HepG2 (cell line): ENCODE data around the gene GLG1. TPM values are rescaled to one million over a fixed set of nuclear protein-coding genes. Genes with fewer than 3 reads are reported as not detected.

Experiments used
- ATAC-seq: fragments of 200-7000 bp; cut with Tn5 transposase; 3 replicates; pipeline ENCODE4 v1.9.1; 2020; ENCODE audit warnings: mild to moderate bottlenecking, moderate library complexity
- Bru-seq: library from RNA; stranded (reverse); fragments of 400-500 nt; gene quantifications from one replicate; lab custom pipeline; 2021; lab: Mats Ljungman, UMichigan
- BruChase-seq, 2 experiments: library from RNA; stranded (reverse); fragments of 400-500 nt; gene quantifications; one replicate each; lab custom pipeline; 2021; lab: Mats Ljungman, UMichigan
- BruUV-seq: library from RNA; stranded (reverse); fragments of 400-500 nt; replicated peaks from 2 replicates; lab custom pipeline; 2021; lab: Mats Ljungman, UMichigan
- CTCF ChIA-PET: fragments of 300-600 bp; formaldehyde crosslinking; extraction: SDS; loops from one replicate; lab custom pipeline; 2021; ENCODE audit warnings: low total read pairs, inconsistent platforms, low intra/inter-chr PET ratio; lab: Yijun Ruan, JAX
- POLR2A ChIA-PET: fragments of 350-600 bp; sonication (Branson Sonifier 250); formaldehyde crosslinking; loops from one replicate; lab custom pipeline; 2020; ENCODE audit warnings: antibody characterized with exemption, inconsistent platforms; lab: Yijun Ruan, JAX
- DNase-seq: peaks from one replicate; pipeline ENCODE4 v3.0.0-alpha.2; 2015; ENCODE audit warnings: low spot score
- FAIRE-seq: peaks from 3 replicates; lab custom pipeline; 2011; peaks lifted over from hg19 to GRCh38; lab: Jason Lieb, UNC
- H2AFZ ChIP-seq: one replicate; pipeline ENCODE4 v1.6.1; 2011; ENCODE audit warnings: low read length, inconsistent platforms
- H3K27ac ChIP-seq: fragments of 300-600 bp; 3 replicates; pipeline ENCODE4 v1.8.0; 2011; ENCODE audit warnings: mixed run types, mild to moderate bottlenecking, mixed read lengths, low read length, inconsistent platforms; ENCODE audit not compliant: insufficient read depth; ENCODE audit errors: extremely low read length
- H3K27me3 ChIP-seq, 2 experiments: fragments of 200-600 bp in 1 of 2; 2 replicates in 1 of 2; 3 replicates in 1 of 2; pipeline versions ENCODE4 v1.6.0 to v1.8.0; 2011; ENCODE audit warnings: low read length in 2 of 2, mild to moderate bottlenecking in 2 of 2, moderate library complexity in 2 of 2, inconsistent platforms in 1 of 2; ENCODE audit not compliant: insufficient read depth in 2 of 2, control insufficient read depth in 1 of 2
- H3K36me3 ChIP-seq, 2 experiments: fragments of 200-600 bp in 1 of 2; replicated peaks in 1 of 2; 2 replicates in 1 of 2; 3 replicates in 1 of 2; pipeline versions ENCODE4 v1.5.1 to v1.8.0; 2011; ENCODE audit warnings: low read length in 2 of 2, inconsistent platforms in 1 of 2; ENCODE audit not compliant: insufficient read depth in 2 of 2, control insufficient read depth in 1 of 2
- H3K4me1 ChIP-seq: 2 replicates; pipeline ENCODE4 v1.5.1; 2012; ENCODE audit warnings: low read length, inconsistent platforms; ENCODE audit not compliant: insufficient read depth
- H3K4me2 ChIP-seq: 2 replicates; pipeline ENCODE4 v1.6.0; 2011; ENCODE audit warnings: low read depth, low read length, inconsistent platforms
- H3K4me3 ChIP-seq, 3 experiments: fragments of 200-600 bp in 1 of 3; sonication (generic), shearing (Covaris generic) in 1 of 3; replicated peaks in 1 of 3; 2 replicates each; pipeline ENCODE4 v1.5.1; 2011 to 2016; ENCODE audit warnings: low read length in 3 of 3, inconsistent platforms in 2 of 3, low read depth in 2 of 3, mild to moderate bottlenecking in 2 of 3, control low read depth in 1 of 3, mixed read lengths in 1 of 3; ENCODE audit not compliant: insufficient read depth in 1 of 3
- H3K79me2 ChIP-seq: one replicate; pipeline ENCODE4 v1.6.1; 2011; ENCODE audit warnings: low read length, inconsistent platforms; ENCODE audit not compliant: insufficient read depth
- H3K9ac ChIP-seq: 2 replicates; pipeline ENCODE4 v1.6.0; 2011; ENCODE audit warnings: mild to moderate bottlenecking, low read depth, low read length, inconsistent platforms; ENCODE audit not compliant: insufficient read depth
- H3K9me3 ChIP-seq: 2 replicates; pipeline ENCODE4 v1.5.1; 2012; ENCODE audit warnings: mild to moderate bottlenecking, low read length
- H4K20me1 ChIP-seq: 2 replicates; pipeline ENCODE4 v1.6.0; 2011; ENCODE audit warnings: inconsistent platforms, mild to moderate bottlenecking, low read length, moderate library complexity; ENCODE audit not compliant: insufficient read depth
- MATR3 ChIP-seq: sonication (generic); formaldehyde crosslinking; IDR thresholded peaks from 2 replicates; pipeline ENCODE4 v1.4.0; 2020; ENCODE audit warnings: missing genetic modification reagents
- NFE2 ChIP-seq: sonication (generic); formaldehyde crosslinking; IDR thresholded peaks from 2 replicates; pipeline ENCODE4 v1.4.0; 2020; ENCODE audit warnings: missing genetic modification reagents
- SATB2 ChIP-seq: sonication (generic); formaldehyde crosslinking; IDR thresholded peaks from 2 replicates; pipeline ENCODE4 v1.5.0; 2020; ENCODE audit warnings: missing genetic modification reagents
- SPEN ChIP-seq: sonication (generic); formaldehyde crosslinking; IDR thresholded peaks from 2 replicates; pipeline ENCODE4 v1.5.1; 2020; ENCODE audit warnings: low read depth, mild to moderate bottlenecking, missing genetic modification reagents
- ZNF446 ChIP-seq: sonication (generic); formaldehyde crosslinking; IDR thresholded peaks from 2 replicates; pipeline ENCODE4 v1.5.0; 2020; ENCODE audit warnings: mild to moderate bottlenecking, missing genetic modification reagents
- ZNF546 ChIP-seq: sonication (generic); formaldehyde crosslinking; conservative IDR thresholded peaks from 2 replicates; pipeline ENCODE4 v1.8.1; 2023; ENCODE audit warnings: mild to moderate bottlenecking, missing genetic modification reagents
- ZNF816 ChIP-seq: sonication (generic); formaldehyde crosslinking; IDR thresholded peaks from 2 replicates; pipeline ENCODE4 v1.8.0; 2022; ENCODE audit warnings: missing genetic modification reagents, mild to moderate bottlenecking, borderline replicate concordance
- WGBS: methylation state at CpG from one replicate; pipeline ENCODE4 v1.1.6; 2017; ENCODE audit warnings: low lambda C conversion rate; 5-methylcytosine and 5-hydroxymethylcytosine counted together
- in situ Hi-C: cut with HindIII; loops from 2 replicates; pipeline ENCODE4 v1.10.0; 2017; ENCODE audit warnings: low pct_unique_long_range_greater_than_20kb; ENCODE audit not compliant: extremely low pct_ligation_motif_present
- intact Hi-C: fragments of 100-400 bp; cut with micrococcal nuclease; formaldehyde crosslinking; loops from one replicate; pipeline ENCODE4 v1.10.0; 2022; ENCODE audit not compliant: unreplicated experiment
- long read RNA-seq, 2 experiments: library from RNA in 1 of 2; library from polyadenylated mRNA in 1 of 2; stranded (forward) in 1 of 2; unstranded in 1 of 2; transcript quantifications; one replicate each; pipeline ENCODE4 v2.0.0, GENCODE V29; 2019 to 2022
- polyA minus RNA-seq, 3 experiments: library from RNA; depleted of rRNA, polyadenylated mRNA; stranded (reverse); fragments of >200 nt; gene quantifications; 2 replicates each; pipeline ENCODE4 v1.2.3, GENCODE V29; 2011; ENCODE audit warnings: low replicate concordance in 1 of 3
- polyA plus RNA-seq, 8 experiments: library from polyadenylated mRNA; depleted of rRNA in 3 of 8; stranded (reverse) in 7 of 8; unstranded in 1 of 8; fragments of >200 nt; fragmentation: Illumina TruSeq in 4 of 8; extraction: Trizol in 4 of 8; gene quantifications; 2 replicates each; pipeline versions ENCODE4 v1.2.1 to v1.2.3, GENCODE V29; 2011 to 2016; ENCODE audit warnings: low read depth in 4 of 8, missing spikeins in 1 of 8, mixed read lengths in 1 of 8; ENCODE audit not compliant: insufficient read depth in 1 of 8
- total RNA-seq, 5 experiments: library from RNA; depleted of rRNA; stranded (reverse); fragments of >200 nt; fragmentation: Illumina TruSeq; extraction: Trizol; gene quantifications; 2 replicates each; pipeline ENCODE4 v1.2.3, GENCODE V29; 2016; ENCODE audit warnings: low read depth in 1 of 5
- TF ChIP-seq, protein P1 (sequence below): sonication (generic); formaldehyde crosslinking; IDR thresholded peaks from 2 replicates; pipeline ENCODE4 v1.4.0; 2020; ENCODE audit warnings: low read depth, missing genetic modification reagents
- TF ChIP-seq, protein P2 (sequence below): sonication (generic); formaldehyde crosslinking; IDR thresholded peaks from 2 replicates; pipeline ENCODE4 v1.9.0; 2022; ENCODE audit warnings: missing genetic modification reagents, mild to moderate bottlenecking, borderline replicate concordance

GLG1 gene
- 46.1 and 87.7 TPM in 2 replicates for total RNA-seq (2016; rRNA removed; fragmentation: Illumina TruSeq; extraction: Trizol)
- total RNA-seq (2016; cell fraction: cytosol; rRNA removed; fragmentation: Illumina TruSeq; extraction: Trizol; ENCODE audit: low read depth), result 26.8 and 36.0 TPM in 2 replicates
- 38.4 and 88.5 TPM in 2 replicates for total RNA-seq (2016; cell fraction: insoluble cytoplasmic fraction; rRNA removed; fragmentation: Illumina TruSeq; extraction: Trizol)
- 19.9 and 23.0 TPM in 2 replicates for total RNA-seq (2016; cell fraction: membrane; rRNA removed; fragmentation: Illumina TruSeq; extraction: Trizol)
- 101 and 124 TPM in 2 replicates for total RNA-seq (2016; cell fraction: nucleus; rRNA removed; fragmentation: Illumina TruSeq; extraction: Trizol)
- 128 and 141 TPM in 2 replicates for polyA plus RNA-seq (2011; rRNA removed)
- 92.4 and 107 TPM in 2 replicates for polyA plus RNA-seq (2011; cell fraction: cytosol; rRNA removed)
- 89.7 and 89.9 TPM in 2 replicates for polyA plus RNA-seq (2011; cell fraction: nucleus; rRNA removed)
- 121 and 125 TPM in 2 replicates for polyA plus RNA-seq (2012)
- 3.6 and 3.9 TPM in 2 replicates for polyA plus RNA-seq (2016; cell fraction: cytosol; fragmentation: Illumina TruSeq; extraction: Trizol; ENCODE audit: low read depth)
- polyA plus RNA-seq (2016; cell fraction: insoluble cytoplasmic fraction; fragmentation: Illumina TruSeq; extraction: Trizol; ENCODE audit: low read depth), result 28.4 and 32.8 TPM in 2 replicates
- polyA plus RNA-seq (2016; cell fraction: membrane; fragmentation: Illumina TruSeq; extraction: Trizol; ENCODE audit: low read depth), result 6.2 and 7.9 TPM in 2 replicates
- 114 and 118 TPM in 2 replicates for polyA plus RNA-seq (2016; cell fraction: nucleus; fragmentation: Illumina TruSeq; extraction: Trizol; ENCODE audit: insufficient read depth, low read depth)
- polyA minus RNA-seq (2011; rRNA and poly(A)+ RNA removed; ENCODE audit: low replicate concordance), result 52.8 and 189 TPM in 2 replicates
- polyA minus RNA-seq (2011; cell fraction: cytosol; rRNA and poly(A)+ RNA removed), result 122 and 148 TPM in 2 replicates
- polyA minus RNA-seq (2011; cell fraction: nucleus; rRNA and poly(A)+ RNA removed), result 119 and 159 TPM in 2 replicates
- percentile 84 among the genes with signal in this experiment for Bru-seq, nascent RNA
- BruChase-seq, experiment 1, labeled RNA remaining after a 6-hour chase, result percentile 87 among the genes with signal in this experiment
- percentile 84 among the genes with signal in this experiment for BruChase-seq, experiment 2, labeled RNA remaining after a 2-hour chase
- long read RNA-seq, experiment 1, full-length matches to known transcripts, result 22 of 100 reads
- long read RNA-seq, experiment 1, partial matches to known transcripts, result 24 of 100 reads
- long read RNA-seq, experiment 1, other reads (novel, unspliced or antisense), result 54 of 100 reads
- long read RNA-seq, experiment 2, full-length matches to known transcripts, result 102 of 296 reads
- long read RNA-seq, experiment 2, partial matches to known transcripts, result 84 of 296 reads
- long read RNA-seq, experiment 2, other reads (novel, unspliced or antisense), result 110 of 296 reads

DNA sequence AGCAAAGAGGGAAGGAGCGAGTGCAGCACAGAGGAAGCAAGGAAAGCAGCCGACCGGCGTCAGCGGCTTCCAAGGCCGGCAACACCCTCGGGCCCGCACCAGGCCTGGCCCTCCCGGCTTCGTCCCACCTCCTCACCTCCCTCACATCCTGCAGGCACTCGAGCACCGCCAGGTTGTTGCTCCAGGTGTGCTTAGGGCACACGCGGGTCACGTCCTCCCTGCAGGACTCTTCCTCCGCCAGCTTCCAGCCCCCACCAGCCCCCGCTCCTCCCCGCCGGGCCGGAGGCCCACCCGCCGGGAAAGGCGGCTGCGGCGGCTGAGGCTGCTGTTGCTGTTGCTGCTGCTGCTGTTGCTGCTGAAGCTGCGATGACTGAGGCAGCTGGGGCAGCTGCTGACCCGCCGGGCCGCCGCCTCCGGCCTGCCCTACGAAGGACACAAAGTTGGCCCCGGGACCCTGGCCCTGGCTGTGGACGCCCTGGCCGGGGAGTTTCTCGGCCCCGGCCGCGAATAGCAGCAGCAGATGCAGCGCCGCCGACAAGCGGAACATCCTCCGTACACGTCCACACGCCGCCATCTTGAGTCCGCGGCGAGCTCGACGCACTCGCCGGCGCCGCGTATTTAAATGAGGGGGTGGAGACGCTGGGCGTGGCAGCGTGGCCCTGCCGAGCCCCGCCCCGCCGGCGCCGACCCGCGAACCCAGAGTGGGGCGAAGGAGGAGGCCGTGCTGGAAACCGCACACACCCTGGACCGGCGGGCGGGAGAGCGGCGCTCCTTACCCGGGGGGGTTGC is at the start of gene GLG1:
TSS of gene GLG1 (minus strand) at position 594 of the 789 bp plus-strand sequence. CDS start at position 574, 20 bp downstream.
- H3K36me3 ChIP-seq, result no peaks in the 10 kb centered on the region
- intact Hi-C loops (loop anchor here (5.0 to 10.0 kb wide), 3 partner anchors 34 to 132 kb away; no protein-coding TSS in a partner anchor), in situ Hi-C loops (no loop called here)
- WGBS, result 4% methylated on average over 30 of the region's 77 CpGs
- peaks cover 47% of the 10 kb centered on the region for H3K79me2 ChIP-seq
- ATAC-seq (peak; percentile 94), DNase-seq (peak; percentile 85), FAIRE-seq (no peak)
- H3K9me3 ChIP-seq, result no peaks in the 10 kb centered on the region
- peaks cover 0 to 3% of the 10 kb centered on the region in 2 experiments; a peak in 1 of 5 replicates for H3K27me3 ChIP-seq
- H3K4me2 ChIP-seq, result peak within 1 kb of the TSS; percentile 88
- peak within 1 kb of the TSS; percentile 73 to 99 (median 89) for H3K4me3 ChIP-seq
- peaks cover 33% of the 10 kb centered on the region for H4K20me1 ChIP-seq
- peak within 1 kb of the TSS; percentile 90 for H3K9ac ChIP-seq
- H3K27ac ChIP-seq, result peak within 1 kb of the TSS; percentile 81
- peak within 1 kb of the TSS; percentile 65 for H2AFZ ChIP-seq
- POLR2A ChIA-PET, result interaction anchor here (0.6 to 2.5 kb wide), 18 partner anchors 9 to 699 kb away, joined by 3 to 26 read pairs (median 4); partner anchors contain the start of gene RFWD3
- peaks cover 57% of the 10 kb centered on the region for H3K4me1 ChIP-seq
- CTCF ChIA-PET, result no interaction called here
- no TSS peak for BruUV-seq
- TF ChIP-seq, protein P1, sequence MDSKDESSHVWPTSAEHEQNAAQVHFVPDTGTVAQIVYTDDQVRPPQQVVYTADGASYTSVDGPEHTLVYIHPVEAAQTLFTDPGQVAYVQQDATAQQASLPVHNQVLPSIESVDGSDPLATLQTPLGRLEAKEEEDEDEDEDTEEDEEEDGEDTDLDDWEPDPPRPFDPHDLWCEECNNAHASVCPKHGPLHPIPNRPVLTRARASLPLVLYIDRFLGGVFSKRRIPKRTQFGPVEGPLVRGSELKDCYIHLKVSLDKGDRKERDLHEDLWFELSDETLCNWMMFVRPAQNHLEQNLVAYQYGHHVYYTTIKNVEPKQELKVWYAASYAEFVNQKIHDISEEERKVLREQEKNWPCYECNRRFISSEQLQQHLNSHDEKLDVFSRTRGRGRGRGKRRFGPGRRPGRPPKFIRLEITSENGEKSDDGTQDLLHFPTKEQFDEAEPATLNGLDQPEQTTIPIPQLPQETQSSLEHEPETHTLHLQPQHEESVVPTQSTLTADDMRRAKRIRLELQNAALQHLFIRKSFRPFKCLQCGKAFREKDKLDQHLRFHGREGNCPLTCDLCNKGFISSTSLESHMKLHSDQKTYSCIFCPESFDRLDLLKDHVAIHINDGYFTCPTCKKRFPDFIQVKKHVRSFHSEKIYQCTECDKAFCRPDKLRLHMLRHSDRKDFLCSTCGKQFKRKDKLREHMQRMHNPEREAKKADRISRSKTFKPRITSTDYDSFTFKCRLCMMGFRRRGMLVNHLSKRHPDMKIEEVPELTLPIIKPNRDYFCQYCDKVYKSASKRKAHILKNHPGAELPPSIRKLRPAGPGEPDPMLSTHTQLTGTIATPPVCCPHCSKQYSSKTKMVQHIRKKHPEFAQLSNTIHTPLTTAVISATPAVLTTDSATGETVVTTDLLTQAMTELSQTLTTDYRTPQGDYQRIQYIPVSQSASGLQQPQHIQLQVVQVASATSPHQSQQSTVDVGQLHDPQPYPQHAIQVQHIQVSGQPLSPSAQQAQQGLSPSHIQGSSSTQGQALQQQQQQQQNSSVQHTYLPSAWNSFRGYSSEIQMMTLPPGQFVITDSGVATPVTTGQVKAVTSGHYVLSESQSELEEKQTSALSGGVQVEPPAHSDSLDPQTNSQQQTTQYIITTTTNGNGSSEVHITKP (CRISPR knock-in tag), result no peak
- TF ChIP-seq ZNF446, result peak; percentile 64
- TF ChIP-seq ZNF546 (CRISPR knock-in tag), result peak; percentile 93
- TF ChIP-seq, protein P2, sequence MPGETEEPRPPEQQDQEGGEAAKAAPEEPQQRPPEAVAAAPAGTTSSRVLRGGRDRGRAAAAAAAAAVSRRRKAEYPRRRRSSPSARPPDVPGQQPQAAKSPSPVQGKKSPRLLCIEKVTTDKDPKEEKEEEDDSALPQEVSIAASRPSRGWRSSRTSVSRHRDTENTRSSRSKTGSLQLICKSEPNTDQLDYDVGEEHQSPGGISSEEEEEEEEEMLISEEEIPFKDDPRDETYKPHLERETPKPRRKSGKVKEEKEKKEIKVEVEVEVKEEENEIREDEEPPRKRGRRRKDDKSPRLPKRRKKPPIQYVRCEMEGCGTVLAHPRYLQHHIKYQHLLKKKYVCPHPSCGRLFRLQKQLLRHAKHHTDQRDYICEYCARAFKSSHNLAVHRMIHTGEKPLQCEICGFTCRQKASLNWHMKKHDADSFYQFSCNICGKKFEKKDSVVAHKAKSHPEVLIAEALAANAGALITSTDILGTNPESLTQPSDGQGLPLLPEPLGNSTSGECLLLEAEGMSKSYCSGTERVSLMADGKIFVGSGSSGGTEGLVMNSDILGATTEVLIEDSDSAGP (CRISPR knock-in tag), result peak; percentile 88; the same call in 1 of the 2 replicates
- peak; percentile 92; the same call in 1 of the 2 replicates for TF ChIP-seq ZNF816 (CRISPR knock-in tag)
- TF ChIP-seq SPEN (CRISPR knock-in tag), result peak; percentile 78
- no peak for TF ChIP-seq NFE2 (CRISPR knock-in tag)
- peak; percentile 85; the same call in 1 of the 2 replicates for TF ChIP-seq SATB2 (CRISPR knock-in tag)
- TF ChIP-seq MATR3 (CRISPR knock-in tag), result no peak
